Endodermal cell (in vitro differentiated cells): ENCODE data around the gene EPHB1. TPM values are rescaled to one million over a fixed set of nuclear protein-coding genes. Genes with fewer than 3 reads are reported as not detected.

Experiments used
- DNase-seq: peaks from one replicate; pipeline ENCODE4 v3.0.0-alpha.2; 2017
- H3K27ac ChIP-seq: 2 replicates; pipeline ENCODE4 v1.5.1; 2013; ENCODE audit warnings: mild to moderate bottlenecking, low read depth, low read length, moderate library complexity
- H3K27me3 ChIP-seq: 2 replicates; pipeline ENCODE4 v1.6.1; 2013; ENCODE audit warnings: mild to moderate bottlenecking, low read length, moderate library complexity; ENCODE audit not compliant: insufficient read depth, control insufficient read depth, poor library complexity, severe bottlenecking
- H3K36me3 ChIP-seq: 2 replicates; pipeline ENCODE4 v1.7.0; 2013; ENCODE audit warnings: mild to moderate bottlenecking, low read length, moderate library complexity; ENCODE audit not compliant: control insufficient read depth, insufficient read depth
- H3K4me1 ChIP-seq: one replicate; pipeline ENCODE4 v1.7.0; 2013; ENCODE audit warnings: low read length; ENCODE audit not compliant: control insufficient read depth, insufficient read depth
- H3K4me3 ChIP-seq: 2 replicates; pipeline ENCODE4 v1.5.1; 2013; ENCODE audit warnings: mild to moderate bottlenecking, low read length, moderate library complexity
- H3K9ac ChIP-seq: 2 replicates; pipeline ENCODE4 v1.6.1; 2013; ENCODE audit warnings: mild to moderate bottlenecking, low read length, moderate library complexity; ENCODE audit not compliant: poor library complexity, severe bottlenecking; ENCODE audit errors: extremely low read depth
- H3K9me3 ChIP-seq: 2 replicates; pipeline ENCODE4 v1.6.1; 2013; ENCODE audit warnings: mild to moderate bottlenecking, low read length, moderate library complexity; ENCODE audit not compliant: control insufficient read depth
- H3K27ac Mint-ChIP-seq: 2 replicates; pipeline ENCODE4 v1.8.0; 2020; ENCODE audit warnings: mixed read lengths
- H3K27me3 Mint-ChIP-seq: 2 replicates; pipeline ENCODE4 v1.8.0; 2021; ENCODE audit warnings: mild to moderate bottlenecking, mixed read lengths; ENCODE audit not compliant: insufficient read depth
- H3K36me3 Mint-ChIP-seq: 2 replicates; pipeline ENCODE4 v1.8.0; 2020; ENCODE audit warnings: low read depth, mixed read lengths
- H3K4me1 Mint-ChIP-seq: 2 replicates; pipeline ENCODE4 v1.8.0; 2020; ENCODE audit warnings: mixed read lengths
- H3K4me3 Mint-ChIP-seq: 2 replicates; pipeline ENCODE4 v1.8.0; 2020; ENCODE audit warnings: mild to moderate bottlenecking, moderate library complexity, mixed read lengths
- H3K9me3 Mint-ChIP-seq: 2 replicates; pipeline ENCODE4 v1.8.0; 2020; ENCODE audit warnings: mild to moderate bottlenecking, mixed read lengths
- CTCF ChIP-seq: fragments of 200-600 bp; sonication (generic); conservative IDR thresholded peaks from 2 replicates; pipeline ENCODE4 v1.5.0; 2021; ENCODE audit warnings: antibody characterized with exemption, mild to moderate bottlenecking
- WGBS, 2 experiments: methylation state at CpG; one replicate each; pipeline versions ENCODE4 v1.1.5 to v1.1.7; 2013; ENCODE audit warnings: missing lambda C conversion rate in 2 of 2, mixed read lengths in 1 of 2; ENCODE audit not compliant: insufficient coverage in 1 of 2, insufficient read length in 1 of 2; 5-methylcytosine and 5-hydroxymethylcytosine counted together
- total RNA-seq, 2 donors: library from RNA; stranded (reverse); fragmentation: NEBNext Ultra II Directional in 1 of 2; extraction: Animal tissue kit (Norgen Biotek cat#: 25700) in 1 of 2; gene quantifications; 2 replicates in 1 of 2; 3 replicates in 1 of 2; pipeline ENCODE4 v1.2.1, GENCODE V29; 2021

The EPHB1 gene
- total RNA-seq, 2 donors from 2014 or later, result 2.9 to 3.6 TPM

GRCh38 chr3:135128818-135129217 is 333.8 kb downstream of the EPHB1 start:
- Histone ChIP-seq H3K4me3 (no peak overlapping the region), H3K36me3 (no peaks in the 10 kb centered on the region), H3K9ac (no peak overlapping the region), H3K27ac (peak overlapping the region; percentile 14), H3K4me1 (no peaks in the 10 kb centered on the region), H3K9me3 (no peaks in the 10 kb centered on the region), H3K27me3 (peaks cover 30% of the 10 kb centered on the region)
- TF ChIP-seq CTCF, result no peak
- H3K4me1 Mint-ChIP-seq, result no peaks in the 10 kb centered on the region
- H3K4me3 Mint-ChIP-seq, result no peak overlapping the region
- WGBS, 2 experiments, result 88% methylated on average over 3 of the region's 3 CpGs; no CpG with 5 or more reads in 1 of the 2 experiments
- no peak for DNase-seq
- no peak overlapping the region for H3K27ac Mint-ChIP-seq
- no peaks in the 10 kb centered on the region for H3K36me3 Mint-ChIP-seq
- H3K27me3 Mint-ChIP-seq, result peaks cover 4% of the 10 kb centered on the region
- no peaks in the 10 kb centered on the region for H3K9me3 Mint-ChIP-seq

GRCh38 chr3:135131290-135131689 is 336.2 kb downstream of the EPHB1 start:
- Mint-ChIP-seq H3K27me3 (no peaks in the 10 kb centered on the region), H3K4me1 (no peaks in the 10 kb centered on the region), H3K27ac (no peak overlapping the region), H3K36me3 (no peaks in the 10 kb centered on the region), H3K4me3 (no peak overlapping the region), H3K9me3 (no peaks in the 10 kb centered on the region)
- no peaks in the 10 kb centered on the region for H3K9me3 ChIP-seq
- no peak for TF ChIP-seq CTCF
- no peak for DNase-seq
- H3K4me1 ChIP-seq, result no peaks in the 10 kb centered on the region
- no peak overlapping the region for H3K9ac ChIP-seq
- WGBS, 2 experiments, result 88 to 91% methylated on average over 7 of the region's 7 CpGs
- no peak overlapping the region for H3K4me3 ChIP-seq
- no peak overlapping the region for H3K27ac ChIP-seq
- H3K27me3 ChIP-seq, result peaks cover 16% of the 10 kb centered on the region
- H3K36me3 ChIP-seq, result no peaks in the 10 kb centered on the region

GRCh38 chr3:135133905-135134683 is 339.0 kb downstream of the EPHB1 start:
- Histone ChIP-seq H3K9me3 (no peaks in the 10 kb centered on the region), H3K36me3 (no peaks in the 10 kb centered on the region), H3K27me3 (peaks cover 10% of the 10 kb centered on the region), H3K27ac (no peak overlapping the region), H3K4me1 (no peaks in the 10 kb centered on the region), H3K4me3 (no peak overlapping the region), H3K9ac (no peak overlapping the region)
- 91 to 93% methylated on average over 3 to 8 of the region's 8 CpGs for WGBS, 2 experiments
- no peak for TF ChIP-seq CTCF
- Mint-ChIP-seq H3K36me3 (no peaks in the 10 kb centered on the region), H3K27me3 (no peaks in the 10 kb centered on the region), H3K27ac (no peak overlapping the region), H3K9me3 (no peaks in the 10 kb centered on the region), H3K4me1 (no peaks in the 10 kb centered on the region), H3K4me3 (no peak overlapping the region)
- no peak for DNase-seq
